ENCODE data around the gene MICALL1. TPM values are rescaled to one million over a fixed set of nuclear protein-coding genes. Genes with fewer than 3 reads are reported as not detected.

MICALL1 gene
- total and polyA plus RNA-seq, 9 of the 15 experiments (the other 6 are each of a cell fraction or from before 2014, with no cell fraction given): 0.32 to 21.5 (median 6.1) TPM

DNA sequence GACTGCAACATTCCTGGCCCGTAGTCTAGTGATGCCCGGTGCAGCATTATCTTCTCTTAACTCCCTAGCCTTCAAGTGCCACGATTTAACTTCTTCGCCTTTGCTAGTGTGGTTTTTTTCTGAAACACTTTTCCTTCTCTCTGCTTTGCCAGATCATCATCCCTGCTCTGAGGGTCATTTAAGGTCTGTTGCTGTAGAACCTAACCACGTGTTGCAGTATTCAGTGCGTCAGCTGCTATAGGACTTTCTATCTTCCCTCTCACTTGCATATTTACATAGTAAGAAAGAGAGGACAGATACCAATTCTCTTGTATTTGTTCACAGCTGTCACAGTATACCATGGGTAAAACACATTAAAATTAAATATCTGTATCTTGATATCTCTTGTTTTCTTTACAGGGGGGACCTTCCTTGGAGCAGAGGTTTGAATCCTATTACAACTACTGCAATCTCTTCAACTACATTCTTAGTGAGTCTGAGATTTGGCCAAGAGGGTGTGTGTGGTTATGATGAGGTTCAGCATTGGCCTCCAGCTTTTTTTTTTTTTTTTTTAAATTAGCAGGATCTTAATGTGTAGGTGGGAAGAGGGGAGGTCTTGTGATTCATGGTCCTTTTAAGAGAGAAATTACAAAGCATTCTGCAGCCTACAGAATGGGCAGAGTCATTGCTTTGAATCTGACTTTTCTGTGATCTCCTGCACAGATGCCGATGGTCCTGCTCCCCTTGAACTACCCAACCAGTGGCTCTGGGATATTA, 43.3 kb upstream of the MICALL1 start:
- peaks cover 24% of the 10 kb centered on the region for H3K79me2 ChIP-seq (ENCODE audit: control insufficient read depth, insufficient read depth, low read length)
- H3K9me1 ChIP-seq (ENCODE audit: control insufficient read depth, insufficient read depth, low read length): no peaks in the 10 kb centered on the region
- no TSS peak for BruUV-seq (replicated peaks)
- no peak overlapping the region for H3K4me2 ChIP-seq (ENCODE audit: insufficient read depth, low read length)
- peaks cover 86% of the 10 kb centered on the region for H3K36me3 ChIP-seq (ENCODE audit: control insufficient read depth, insufficient read depth, low read length)
- DNase-seq (ENCODE audit: extremely low read depth in 1 of 4, low spot score in 3 of 4) (no peak), FAIRE-seq (no peak), ATAC-seq (no peak)
- H3K4me1 ChIP-seq (replicated peaks in 1 of 2; ENCODE audit: control insufficient read depth in 2 of 2, insufficient read depth in 2 of 2, low read length in 2 of 2): no peaks in the 10 kb centered on the region; a peak in 1 of 5 replicates
- H3K9me3 ChIP-seq (replicated peaks; ENCODE audit: control insufficient read depth, insufficient read depth, low read depth, low read length): no peaks in the 10 kb centered on the region
- CTCF ChIA-PET (ENCODE audit: low intra/inter-chr PET ratio): interaction anchor here (0.6 to 1.9 kb wide), 3 partner anchors 12 to 55 kb away, joined by 3 to 9 read pairs (median 3); partner anchors contain the start of gene GCAT
- 79% methylated on average over 7 of the region's 7 CpGs for WGBS (ENCODE audit: insufficient coverage, low coverage, missing lambda C conversion rate)
- no peak overlapping the region for H3K9ac ChIP-seq (ENCODE audit: insufficient read depth in 1 of 2, low read depth in 2 of 2, low read length in 2 of 2)
- POLR2A ChIA-PET: interaction anchor here (0.6 to 2.4 kb wide), 7 partner anchors 8 to 56 kb away, joined by 3 to 7 read pairs (median 4); partner anchors contain the start of gene EIF3L
- intact Hi-C loops (cut with micrococcal nuclease): loop anchor here (1.0 kb wide), 1 partner anchor 45 kb away; no protein-coding TSS in a partner anchor
- TF ChIP-seq, protein P1, sequence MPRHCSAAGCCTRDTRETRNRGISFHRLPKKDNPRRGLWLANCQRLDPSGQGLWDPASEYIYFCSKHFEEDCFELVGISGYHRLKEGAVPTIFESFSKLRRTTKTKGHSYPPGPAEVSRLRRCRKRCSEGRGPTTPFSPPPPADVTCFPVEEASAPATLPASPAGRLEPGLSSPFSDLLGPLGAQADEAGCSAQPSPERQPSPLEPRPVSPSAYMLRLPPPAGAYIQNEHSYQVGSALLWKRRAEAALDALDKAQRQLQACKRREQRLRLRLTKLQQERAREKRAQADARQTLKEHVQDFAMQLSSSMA (CRISPR knock-in tag; IDR thresholded peaks at IDR 0.05): no peak
- TF ChIP-seq, protein P2, sequence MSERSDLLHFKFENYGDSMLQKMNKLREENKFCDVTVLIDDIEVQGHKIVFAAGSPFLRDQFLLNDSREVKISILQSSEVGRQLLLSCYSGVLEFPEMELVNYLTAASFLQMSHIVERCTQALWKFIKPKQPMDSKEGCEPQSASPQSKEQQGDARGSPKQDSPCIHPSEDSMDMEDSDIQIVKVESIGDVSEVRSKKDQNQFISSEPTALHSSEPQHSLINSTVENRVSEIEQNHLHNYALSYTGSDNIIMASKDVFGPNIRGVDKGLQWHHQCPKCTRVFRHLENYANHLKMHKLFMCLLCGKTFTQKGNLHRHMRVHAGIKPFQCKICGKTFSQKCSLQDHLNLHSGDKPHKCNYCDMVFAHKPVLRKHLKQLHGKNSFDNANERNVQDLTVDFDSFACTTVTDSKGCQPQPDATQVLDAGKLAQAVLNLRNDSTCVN (CRISPR knock-in tag; IDR thresholded peaks at IDR 0.05): no peak
- TF ChIP-seq, protein P3, sequence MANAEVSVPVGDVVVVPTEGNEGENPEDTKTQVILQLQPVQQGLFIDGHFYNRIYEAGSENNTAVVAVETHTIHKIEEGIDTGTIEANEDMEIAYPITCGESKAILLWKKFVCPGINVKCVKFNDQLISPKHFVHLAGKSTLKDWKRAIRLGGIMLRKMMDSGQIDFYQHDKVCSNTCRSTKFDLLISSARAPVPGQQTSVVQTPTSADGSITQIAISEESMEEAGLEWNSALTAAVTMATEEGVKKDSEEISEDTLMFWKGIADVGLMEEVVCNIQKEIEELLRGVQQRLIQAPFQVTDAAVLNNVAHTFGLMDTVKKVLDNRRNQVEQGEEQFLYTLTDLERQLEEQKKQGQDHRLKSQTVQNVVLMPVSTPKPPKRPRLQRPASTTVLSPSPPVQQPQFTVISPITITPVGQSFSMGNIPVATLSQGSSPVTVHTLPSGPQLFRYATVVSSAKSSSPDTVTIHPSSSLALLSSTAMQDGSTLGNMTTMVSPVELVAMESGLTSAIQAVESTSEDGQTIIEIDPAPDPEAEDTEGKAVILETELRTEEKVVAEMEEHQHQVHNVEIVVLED (CRISPR knock-in tag; IDR thresholded peaks at IDR 0.05): no peak
- TF ChIP-seq RBFOX2 (IDR thresholded peaks at IDR 0.05; ENCODE audit: low read depth, low read length) (0 out of 2 replicates have a peak, but pooled peaks have one; percentile 15), POLR2G (IDR thresholded peaks at IDR 0.05; ENCODE audit: low read depth, low read length) (no peak), ZNF277 (CRISPR knock-in tag; IDR thresholded peaks at IDR 0.05; ENCODE audit: borderline replicate concordance) (no peak), MNT (conservative IDR thresholded peaks at IDR 0.05) (0 out of 4 replicates have a peak, but pooled peaks of 1 of the 2 experiments have one; percentile 29), HNRNPL (IDR thresholded peaks at IDR 0.05; ENCODE audit: low read depth, low read length) (no peak), CEBPB (tag; IDR thresholded peaks at IDR 0.05) (no peak), KDM2B (CRISPR knock-in tag; IDR thresholded peaks at IDR 0.05) (no peak), ZNF124 (CRISPR knock-in tag; IDR thresholded peaks at IDR 0.05) (no peak), IRF2 (CRISPR knock-in tag; IDR thresholded peaks at IDR 0.05) (no peak), CBX1 (IDR thresholded peaks at IDR 0.05; ENCODE audit: low read depth) (no peak), RFX5 (IDR thresholded peaks at IDR 0.05; ENCODE audit: low read depth, low read length) (no peak)
- no peaks in the 10 kb centered on the region for H3K27me3 ChIP-seq (ENCODE audit: control insufficient read depth in 2 of 2, insufficient read depth in 2 of 2, low read length in 2 of 2)
- no peak overlapping the region for H2AFZ ChIP-seq (ENCODE audit: low read depth, low read length)
- in situ Hi-C loops (cut with MboI): no loop called here
- H4K20me1 ChIP-seq (replicated peaks; ENCODE audit: control insufficient read depth, insufficient read depth, low read length): no peaks in the 10 kb centered on the region
- H3K4me3 ChIP-seq: no peak overlapping the region
- H3K27ac ChIP-seq (ENCODE audit: extremely low read depth, low read depth, low read length): no peak overlapping the region

All from K562 (cell line).